HL-60 (cell line): ENCODE results near the gene FOXK2.
"Not testable (repeated sequence)": the region's sequence is repeated elsewhere in the genome, so short reads cannot be mapped to it uniquely, and the experiment has no call there.

Experiments used
- DNase-seq, 2 experiments: peaks; one replicate each; pipeline ENCODE4 v3.0.0-alpha.2; 2010 to 2020; ENCODE audit warnings: low read depth in 1 of 2, low spot score in 1 of 2
- H3K27ac ChIP-seq: fragments of 250-450 bp; sonication (Bioruptor Pico); replicated peaks from 2 replicates; pipeline ENCODE4 v1.5.1; 2020; ENCODE audit warnings: mild to moderate bottlenecking, moderate library complexity
- H3K27me3 ChIP-seq: fragments of 250-450 bp; sonication (Bioruptor Pico); 2 replicates; pipeline ENCODE4 v1.5.1; 2021; ENCODE audit warnings: mild to moderate bottlenecking, moderate library complexity; ENCODE audit not compliant: insufficient read depth, poor library complexity, severe bottlenecking
- H3K4me3 ChIP-seq: replicated peaks from 2 replicates; pipeline ENCODE4 v1.5.1; 2011; ENCODE audit warnings: mild to moderate bottlenecking, control low read depth, low read length; ENCODE audit not compliant: insufficient read depth
- GABPA ChIP-seq: IDR thresholded peaks from 2 replicates; pipeline ENCODE4 v1.6.1; 2012; ENCODE audit warnings: low read depth
- POLR2AphosphoS5 ChIP-seq: IDR thresholded peaks from 2 replicates; pipeline ENCODE4 v1.6.1; 2012; ENCODE audit warnings: low read depth
- SPI1 ChIP-seq: IDR thresholded peaks from 2 replicates; pipeline ENCODE4 v1.6.1; 2012; ENCODE audit warnings: low read depth, mild to moderate bottlenecking, borderline replicate concordance
- TF ChIP-seq, protein P1 (sequence below): IDR thresholded peaks from one replicate; pipeline ENCODE4 v1.5.1; 2011; ENCODE audit warnings: low read length, control low read depth, inconsistent platforms; ENCODE audit not compliant: insufficient read depth
- TF ChIP-seq, protein P2 (sequence below): IDR thresholded peaks from 2 replicates; pipeline ENCODE4 v1.6.1; 2012; ENCODE audit warnings: low read depth; ENCODE audit not compliant: insufficient replicate concordance

The FOXK2 gene

DNA sequence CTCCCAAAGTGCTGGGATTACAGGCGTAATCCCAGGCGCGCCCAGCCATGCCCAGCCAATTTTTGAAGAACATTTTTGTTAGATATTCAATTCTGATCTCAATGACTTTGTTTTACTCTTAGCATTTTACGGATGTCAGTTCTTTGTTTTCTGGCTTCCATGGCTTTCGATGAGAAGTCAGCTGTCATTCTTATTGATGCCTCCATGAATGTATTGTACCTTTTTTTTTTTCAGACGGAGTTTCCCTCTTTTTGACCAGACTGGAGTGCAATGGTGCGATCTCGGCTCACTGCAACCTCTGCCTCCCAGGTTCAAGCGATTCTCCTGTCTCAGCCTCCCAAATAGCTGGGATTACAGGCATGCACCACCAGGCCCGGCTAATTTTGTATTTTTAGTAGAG is 5.7 kb upstream of the FOXK2 start:
- not testable (repeated sequence) for H3K4me3 ChIP-seq, H3K27me3 ChIP-seq, H3K27ac ChIP-seq, DNase-seq

DNA sequence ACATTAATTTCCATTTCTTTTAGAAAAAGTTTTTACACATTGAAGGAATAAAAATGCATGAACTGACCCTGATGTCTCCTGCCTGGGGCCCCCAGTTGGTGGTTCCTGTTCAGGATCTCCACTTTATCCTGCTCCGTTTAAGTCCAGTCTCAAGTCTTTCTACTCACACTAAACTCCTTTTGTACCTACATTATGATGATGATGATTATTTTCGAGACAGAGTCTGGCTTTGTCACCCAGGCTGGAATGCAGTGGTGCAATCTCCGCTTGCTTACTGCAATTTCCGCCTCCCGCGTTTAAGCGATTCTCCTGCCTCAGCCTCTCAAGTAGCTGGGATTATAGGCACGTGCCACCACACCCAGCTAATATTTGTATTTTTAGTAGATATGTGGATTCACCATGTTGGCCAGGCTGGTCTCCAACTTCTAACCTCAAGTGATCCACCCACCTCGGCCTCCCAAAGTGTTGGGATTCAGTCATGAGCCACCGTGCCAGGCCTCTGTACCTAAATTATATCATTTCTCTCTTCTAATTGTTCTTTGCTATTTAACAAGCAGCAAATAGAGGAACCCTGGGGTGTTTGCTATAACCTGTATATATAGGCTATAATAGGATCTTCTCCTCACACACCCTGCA is 2.2 kb upstream of the FOXK2 start:
- no peak for DNase-seq
- Histone ChIP-seq H3K4me3 (no peak overlapping the region), H3K27me3 (no peaks in the 10 kb centered on the region), H3K27ac (no peak overlapping the region)
- no peak for TF ChIP-seq POLR2AphosphoS5
- TF ChIP-seq, protein P1, sequence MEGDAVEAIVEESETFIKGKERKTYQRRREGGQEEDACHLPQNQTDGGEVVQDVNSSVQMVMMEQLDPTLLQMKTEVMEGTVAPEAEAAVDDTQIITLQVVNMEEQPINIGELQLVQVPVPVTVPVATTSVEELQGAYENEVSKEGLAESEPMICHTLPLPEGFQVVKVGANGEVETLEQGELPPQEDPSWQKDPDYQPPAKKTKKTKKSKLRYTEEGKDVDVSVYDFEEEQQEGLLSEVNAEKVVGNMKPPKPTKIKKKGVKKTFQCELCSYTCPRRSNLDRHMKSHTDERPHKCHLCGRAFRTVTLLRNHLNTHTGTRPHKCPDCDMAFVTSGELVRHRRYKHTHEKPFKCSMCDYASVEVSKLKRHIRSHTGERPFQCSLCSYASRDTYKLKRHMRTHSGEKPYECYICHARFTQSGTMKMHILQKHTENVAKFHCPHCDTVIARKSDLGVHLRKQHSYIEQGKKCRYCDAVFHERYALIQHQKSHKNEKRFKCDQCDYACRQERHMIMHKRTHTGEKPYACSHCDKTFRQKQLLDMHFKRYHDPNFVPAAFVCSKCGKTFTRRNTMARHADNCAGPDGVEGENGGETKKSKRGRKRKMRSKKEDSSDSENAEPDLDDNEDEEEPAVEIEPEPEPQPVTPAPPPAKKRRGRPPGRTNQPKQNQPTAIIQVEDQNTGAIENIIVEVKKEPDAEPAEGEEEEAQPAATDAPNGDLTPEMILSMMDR, result no peak
- TF ChIP-seq, protein P2, sequence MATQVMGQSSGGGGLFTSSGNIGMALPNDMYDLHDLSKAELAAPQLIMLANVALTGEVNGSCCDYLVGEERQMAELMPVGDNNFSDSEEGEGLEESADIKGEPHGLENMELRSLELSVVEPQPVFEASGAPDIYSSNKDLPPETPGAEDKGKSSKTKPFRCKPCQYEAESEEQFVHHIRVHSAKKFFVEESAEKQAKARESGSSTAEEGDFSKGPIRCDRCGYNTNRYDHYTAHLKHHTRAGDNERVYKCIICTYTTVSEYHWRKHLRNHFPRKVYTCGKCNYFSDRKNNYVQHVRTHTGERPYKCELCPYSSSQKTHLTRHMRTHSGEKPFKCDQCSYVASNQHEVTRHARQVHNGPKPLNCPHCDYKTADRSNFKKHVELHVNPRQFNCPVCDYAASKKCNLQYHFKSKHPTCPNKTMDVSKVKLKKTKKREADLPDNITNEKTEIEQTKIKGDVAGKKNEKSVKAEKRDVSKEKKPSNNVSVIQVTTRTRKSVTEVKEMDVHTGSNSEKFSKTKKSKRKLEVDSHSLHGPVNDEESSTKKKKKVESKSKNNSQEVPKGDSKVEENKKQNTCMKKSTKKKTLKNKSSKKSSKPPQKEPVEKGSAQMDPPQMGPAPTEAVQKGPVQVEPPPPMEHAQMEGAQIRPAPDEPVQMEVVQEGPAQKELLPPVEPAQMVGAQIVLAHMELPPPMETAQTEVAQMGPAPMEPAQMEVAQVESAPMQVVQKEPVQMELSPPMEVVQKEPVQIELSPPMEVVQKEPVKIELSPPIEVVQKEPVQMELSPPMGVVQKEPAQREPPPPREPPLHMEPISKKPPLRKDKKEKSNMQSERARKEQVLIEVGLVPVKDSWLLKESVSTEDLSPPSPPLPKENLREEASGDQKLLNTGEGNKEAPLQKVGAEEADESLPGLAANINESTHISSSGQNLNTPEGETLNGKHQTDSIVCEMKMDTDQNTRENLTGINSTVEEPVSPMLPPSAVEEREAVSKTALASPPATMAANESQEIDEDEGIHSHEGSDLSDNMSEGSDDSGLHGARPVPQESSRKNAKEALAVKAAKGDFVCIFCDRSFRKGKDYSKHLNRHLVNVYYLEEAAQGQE, result no peak
- TF ChIP-seq GABPA, result no peak
- TF ChIP-seq SPI1, result no peak; the same call in 1 of the 2 replicates

DNA sequence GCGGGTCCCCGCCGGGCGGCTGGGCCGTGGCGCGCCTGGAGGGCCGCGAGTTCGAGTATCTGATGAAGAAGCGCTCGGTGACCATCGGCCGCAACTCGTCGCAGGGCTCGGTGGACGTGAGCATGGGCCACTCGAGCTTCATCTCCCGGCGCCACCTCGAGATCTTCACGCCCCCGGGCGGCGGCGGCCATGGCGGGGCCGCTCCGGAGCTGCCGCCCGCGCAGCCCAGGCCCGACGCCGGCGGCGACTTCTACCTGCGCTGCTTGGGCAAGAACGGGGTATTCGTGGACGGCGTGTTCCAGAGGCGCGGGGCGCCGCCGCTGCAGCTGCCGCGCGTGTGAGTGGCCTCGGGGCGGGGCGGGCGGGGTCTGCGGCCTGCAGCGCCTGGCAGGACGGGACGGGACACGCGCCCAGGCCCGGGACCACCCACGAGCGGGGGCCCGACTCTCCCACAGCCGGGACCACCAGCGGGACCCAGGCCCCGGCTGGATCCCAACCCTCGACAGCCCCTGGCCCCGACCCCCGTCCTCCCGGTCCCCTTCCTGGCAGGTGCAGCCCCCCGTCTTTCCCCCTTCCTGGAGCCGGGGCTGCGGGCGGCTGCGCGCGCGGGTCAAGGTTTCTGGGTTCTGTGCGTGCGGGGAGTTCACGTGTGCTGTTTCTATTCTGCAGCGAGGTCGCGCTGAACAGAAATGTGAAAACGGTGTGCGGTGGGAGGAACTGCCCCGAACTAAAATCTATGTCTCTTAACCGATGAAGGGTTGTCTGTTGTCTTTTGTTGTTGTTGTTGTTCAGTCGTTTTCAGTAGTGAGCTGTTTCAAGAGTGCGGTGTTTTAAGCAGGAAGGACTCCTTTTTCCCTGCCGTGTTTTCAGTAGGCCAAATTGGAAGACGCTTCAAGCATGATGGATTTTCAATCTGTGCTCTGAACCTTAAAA is 705 bp downstream of the FOXK2 start:
- DNase-seq, result peak in 1 of 2 experiments; percentile 28
- Histone ChIP-seq H3K27ac (peak overlapping the region; percentile 86), H3K27me3 (no peaks in the 10 kb centered on the region), H3K4me3 (peak overlapping the region; percentile 87)
- TF ChIP-seq SPI1 (no peak), POLR2AphosphoS5 (no peak), GABPA (no peak)
- TF ChIP-seq, protein P1, result no peak
- TF ChIP-seq, protein P2, result no peak

DNA sequence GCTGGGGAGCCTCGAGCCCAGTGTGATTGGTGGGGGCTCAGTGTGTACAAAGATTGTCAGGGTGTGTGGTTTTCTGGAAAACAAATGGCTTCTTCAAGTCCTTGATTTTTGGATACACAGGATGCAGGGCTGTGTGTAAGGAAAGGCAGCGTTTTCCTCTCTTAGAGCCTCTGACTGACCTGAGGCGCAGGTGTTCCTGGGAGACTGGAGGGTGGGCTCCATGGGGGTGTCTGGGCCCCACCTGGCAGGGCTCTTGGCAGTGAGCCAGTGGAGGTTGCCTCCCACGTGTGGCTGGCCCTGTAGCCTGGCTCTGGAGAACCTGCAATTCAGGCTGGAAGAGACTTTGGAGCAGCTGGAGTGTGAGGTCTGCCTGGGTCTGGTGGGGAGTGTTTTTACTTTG is 5.0 kb downstream of the FOXK2 start:
- TF ChIP-seq, protein P1, result no peak
- TF ChIP-seq POLR2AphosphoS5, result no peak
- DNase-seq, result no peak
- Histone ChIP-seq H3K4me3 (no peak overlapping the region), H3K27me3 (no peaks in the 10 kb centered on the region), H3K27ac (no peak overlapping the region)
